ENCODE measurements around the gene LTBP1. TPM values are rescaled to one million over a fixed set of nuclear protein-coding genes. Genes with fewer than 3 reads are reported as not detected.

The LTBP1 gene
- polyA plus RNA-seq, 2 of the 4 experiments (the other 2 are of a cell fraction), result 23.8 to 30.4 TPM

DNA sequence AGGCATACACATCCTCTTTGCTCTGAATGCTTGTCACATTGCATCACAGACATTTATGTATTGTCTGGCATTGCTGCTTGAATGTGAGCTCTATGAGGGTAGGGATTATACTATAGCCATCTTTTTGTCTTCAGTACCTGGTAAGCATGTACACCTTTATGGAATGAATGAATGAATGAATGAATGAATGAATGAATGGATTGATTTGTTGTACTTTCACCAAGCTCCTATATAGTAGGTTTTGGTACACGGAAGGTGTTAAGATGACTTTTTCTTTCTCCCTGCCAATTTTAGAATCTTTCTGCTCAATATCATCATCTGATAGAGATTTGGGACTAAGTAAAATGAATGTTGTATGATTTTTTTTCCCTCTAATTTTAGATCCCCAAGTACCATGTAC, 13.5 kb downstream of the LTBP1 start:
- ATAC-seq, result no peak
- CTCF ChIA-PET, result interaction anchor here (1.5 to 1.9 kb wide), 2 partner anchors 13 to 17 kb away, joined by 5 to 8 read pairs; partner anchors contain the start of gene LTBP1
- no peak for FAIRE-seq

DNA sequence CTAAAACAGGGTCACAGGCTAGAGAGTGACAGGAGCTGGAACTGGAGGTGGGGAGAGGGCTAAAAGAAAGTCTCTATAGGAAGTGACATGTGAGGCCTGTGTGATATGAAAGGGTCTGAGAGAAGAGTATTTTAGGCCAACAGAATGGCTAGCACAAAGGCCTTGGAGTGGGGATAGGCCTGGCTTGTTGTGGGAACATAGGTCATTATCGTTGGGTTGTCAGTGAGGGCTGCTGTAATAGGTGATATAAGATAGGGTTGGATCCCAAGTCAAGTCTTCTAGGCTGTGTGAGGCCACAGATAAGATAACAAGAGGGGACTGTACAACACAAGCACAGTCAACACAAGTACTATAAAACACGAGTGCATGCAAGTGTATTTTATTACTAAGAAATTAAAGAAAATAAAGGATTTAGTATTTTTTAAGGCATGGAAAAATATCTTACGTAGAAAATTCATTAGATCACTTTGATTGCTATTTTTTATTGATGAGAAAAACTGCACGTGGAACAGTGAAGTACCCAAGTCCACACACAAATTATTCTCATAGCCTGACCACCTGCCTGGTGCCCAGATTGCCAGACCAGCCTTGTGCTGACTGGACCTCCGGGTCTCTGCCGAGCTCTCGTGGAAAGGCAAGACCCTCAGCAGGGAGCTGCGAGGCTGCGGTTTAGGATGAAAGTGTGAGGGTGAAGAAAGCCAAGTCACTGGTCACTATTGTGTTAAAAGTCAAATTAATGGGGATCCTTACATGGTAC, 14.1 kb downstream of the LTBP1 start:
- POLR2A ChIA-PET, result no interaction called here
- no peak for FAIRE-seq

More for the DNA sequence above, 13.5 kb downstream of the LTBP1 start:
- 84% methylated on average over 1 of the region's 1 CpG for WGBS (ENCODE audit: missing lambda C conversion rate)
- POLR2A ChIA-PET, result no interaction called here
- Histone ChIP-seq H3K9me3 (no peaks in the 10 kb centered on the region), H3K4me1 (no peaks in the 10 kb centered on the region), H3K4me2 (no peak overlapping the region), H3K4me3 (no peak overlapping the region), H3K27ac (no peak overlapping the region)
- DNase-seq (ENCODE audit: low read depth in 1 of 2, low spot score in 1 of 2), result no peak
- TF ChIP-seq HEYL (CRISPR knock-in tag; IDR thresholded peaks at IDR 0.05) (no peak), FOXS1 (CRISPR knock-in tag; IDR thresholded peaks at IDR 0.05) (no peak), POLR2A (IDR thresholded peaks at IDR 0.05; ENCODE audit: low read length) (no peak), TP53 (CRISPR knock-in tag; IDR thresholded peaks at IDR 0.05) (no peak), BHLHE40 (IDR thresholded peaks at IDR 0.05; ENCODE audit: low read depth, low read length) (no peak), EP300 (IDR thresholded peaks at IDR 0.05) (no peak), CHD4 (IDR thresholded peaks at IDR 0.05; ENCODE audit: borderline replicate concordance) (no peak)
- TF ChIP-seq, protein P1, sequence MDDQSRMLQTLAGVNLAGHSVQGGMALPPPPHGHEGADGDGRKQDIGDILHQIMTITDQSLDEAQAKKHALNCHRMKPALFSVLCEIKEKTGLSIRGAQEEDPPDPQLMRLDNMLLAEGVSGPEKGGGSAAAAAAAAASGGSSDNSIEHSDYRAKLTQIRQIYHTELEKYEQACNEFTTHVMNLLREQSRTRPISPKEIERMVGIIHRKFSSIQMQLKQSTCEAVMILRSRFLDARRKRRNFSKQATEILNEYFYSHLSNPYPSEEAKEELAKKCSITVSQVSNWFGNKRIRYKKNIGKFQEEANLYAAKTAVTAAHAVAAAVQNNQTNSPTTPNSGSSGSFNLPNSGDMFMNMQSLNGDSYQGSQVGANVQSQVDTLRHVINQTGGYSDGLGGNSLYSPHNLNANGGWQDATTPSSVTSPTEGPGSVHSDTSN (IDR thresholded peaks at IDR 0.05), result no peak
- TF ChIP-seq, protein P2, sequence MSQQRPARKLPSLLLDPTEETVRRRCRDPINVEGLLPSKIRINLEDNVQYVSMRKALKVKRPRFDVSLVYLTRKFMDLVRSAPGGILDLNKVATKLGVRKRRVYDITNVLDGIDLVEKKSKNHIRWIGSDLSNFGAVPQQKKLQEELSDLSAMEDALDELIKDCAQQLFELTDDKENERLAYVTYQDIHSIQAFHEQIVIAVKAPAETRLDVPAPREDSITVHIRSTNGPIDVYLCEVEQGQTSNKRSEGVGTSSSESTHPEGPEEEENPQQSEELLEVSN (IDR thresholded peaks at IDR 0.05; ENCODE audit: borderline replicate concordance, low read depth), result no peak

DNA sequence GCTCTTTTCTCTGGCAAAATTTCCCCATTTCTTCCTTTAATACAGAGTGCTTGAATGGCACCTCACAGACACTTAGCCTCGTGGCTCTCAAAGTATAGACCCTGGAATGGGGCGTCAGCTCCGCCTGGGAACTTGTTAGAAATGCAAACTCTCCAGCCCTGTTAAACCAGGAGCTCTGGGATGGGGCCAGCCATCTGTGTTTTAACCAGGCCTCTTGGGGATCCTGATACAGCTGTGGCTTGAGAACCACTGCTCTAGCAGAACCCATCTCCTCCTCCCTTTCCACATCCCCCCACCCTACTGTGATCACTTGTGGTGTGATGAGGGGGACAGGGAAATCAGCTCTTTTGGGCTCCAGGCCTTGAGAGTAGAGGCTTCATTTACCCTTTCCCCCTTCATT, 15.9 kb downstream of the LTBP1 start:
- POLR2A ChIA-PET, result no interaction called here
- TF ChIP-seq SREBF2 (IDR thresholded peaks at IDR 0.05), result no peak
- TF ChIP-seq ZNF302 (CRISPR knock-in tag; IDR thresholded peaks at IDR 0.05), result no peak
- TF ChIP-seq CBX2 (IDR thresholded peaks at IDR 0.05; ENCODE audit: borderline replicate concordance, low read depth), result no peak
- no peak for TF ChIP-seq TP53 (CRISPR knock-in tag; IDR thresholded peaks at IDR 0.05)
- TF ChIP-seq, protein P1 (IDR thresholded peaks at IDR 0.05), result no peak
- TF ChIP-seq RNF2 (IDR thresholded peaks at IDR 0.05; ENCODE audit: borderline replicate concordance, low read depth), result no peak
- no peak for TF ChIP-seq EHF (CRISPR knock-in tag; IDR thresholded peaks at IDR 0.05)
- no peak for TF ChIP-seq FOSB (CRISPR knock-in tag; IDR thresholded peaks at IDR 0.05)
- TF ChIP-seq, protein P3, sequence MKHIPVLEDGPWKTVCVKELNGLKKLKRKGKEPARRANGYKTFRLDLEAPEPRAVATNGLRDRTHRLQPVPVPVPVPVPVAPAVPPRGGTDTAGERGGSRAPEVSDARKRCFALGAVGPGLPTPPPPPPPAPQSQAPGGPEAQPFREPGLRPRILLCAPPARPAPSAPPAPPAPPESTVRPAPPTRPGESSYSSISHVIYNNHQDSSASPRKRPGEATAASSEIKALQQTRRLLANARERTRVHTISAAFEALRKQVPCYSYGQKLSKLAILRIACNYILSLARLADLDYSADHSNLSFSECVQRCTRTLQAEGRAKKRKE (CRISPR knock-in tag; IDR thresholded peaks at IDR 0.05; ENCODE audit: low read depth), result no peak
- TF ChIP-seq RCOR1 (IDR thresholded peaks at IDR 0.05; ENCODE audit: low read depth, low read length), result no peak
- no peak for TF ChIP-seq GATA3 (IDR thresholded peaks at IDR 0.05; ENCODE audit: borderline replicate concordance)
- 55% methylated on average over 3 of the region's 3 CpGs for WGBS (ENCODE audit: missing lambda C conversion rate)
- Histone ChIP-seq H3K27ac (no peak overlapping the region), H3K4me3 (no peak overlapping the region), H3K9me3 (no peaks in the 10 kb centered on the region), H3K4me1 (no peaks in the 10 kb centered on the region), H3K4me2 (no peak overlapping the region)
- FAIRE-seq, result no peak
- no peak for ATAC-seq
- DNase-seq (ENCODE audit: low read depth in 1 of 2, low spot score in 1 of 2), result no peak
- CTCF ChIA-PET, result interaction anchor here (0.6 to 0.8 kb wide), 2 partner anchors 71 to 620 kb away, joined by 3 to 4 read pairs; no protein-coding TSS in a partner anchor

More for the DNA sequence above, 14.1 kb downstream of the LTBP1 start:
- DNase-seq (ENCODE audit: low read depth in 1 of 2, low spot score in 1 of 2), result no peak
- Histone ChIP-seq H3K4me3 (no peak overlapping the region), H3K9me3 (no peaks in the 10 kb centered on the region), H3K4me1 (no peaks in the 10 kb centered on the region), H3K27ac (no peak overlapping the region), H3K4me2 (no peak overlapping the region)
- CTCF ChIA-PET, result interaction anchor here (1.5 to 1.9 kb wide), 2 partner anchors 14 to 17 kb away, joined by 5 to 8 read pairs; partner anchors contain the start of gene LTBP1
- ATAC-seq, result no peak
- TF ChIP-seq RNF2 (IDR thresholded peaks at IDR 0.05; ENCODE audit: borderline replicate concordance, low read depth) (no peak), RFX5 (IDR thresholded peaks at IDR 0.05) (no peak)
- WGBS (ENCODE audit: missing lambda C conversion rate), result 90% methylated on average over 9 of the region's 9 CpGs
